Thoracic aorta (tissue), 2 donors: ENCODE measurements around the gene PPP1R8. TPM values are rescaled to one million over a fixed set of nuclear protein-coding genes. Genes with fewer than 3 reads are reported as not detected.

Source experiments
- ATAC-seq: fragments of 150-250 bp; one replicate; pipeline ENCODE4 v1.8.0; 2017; ENCODE audit warnings: low read depth; ENCODE audit not compliant: insufficient number of reproducible peaks, low FRiP score
- DNase-seq: peaks from one replicate; pipeline ENCODE4 v3.0.0-alpha.2; 2020; ENCODE audit warnings: low spot score
- H3K27ac ChIP-seq, 2 donors: fragments of 200-600 bp; sonication (generic); 1 replicate in 1 of 2; 2 replicates in 1 of 2; pipeline ENCODE4 v1.5.1; 2016; ENCODE audit warnings: mild to moderate bottlenecking in 2 of 2, moderate library complexity in 2 of 2
- H3K27me3 ChIP-seq: fragments of 200-600 bp; sonication (generic); replicated peaks from 2 replicates; pipeline ENCODE4 v1.6.0; 2016; ENCODE audit warnings: mild to moderate bottlenecking; ENCODE audit not compliant: insufficient read depth
- H3K36me3 ChIP-seq: fragments of 200-600 bp; sonication (generic); one replicate; pipeline ENCODE4 v1.5.1; 2016
- H3K4me1 ChIP-seq, 2 donors: fragments of 200-600 bp; sonication (generic); 1 replicate in 1 of 2; 2 replicates in 1 of 2; pipeline versions ENCODE4 v1.5.1 to v1.6.0; 2016; ENCODE audit warnings: low read depth in 2 of 2, mild to moderate bottlenecking in 1 of 2; ENCODE audit not compliant: control insufficient read depth in 1 of 2
- H3K4me3 ChIP-seq: fragments of 200-600 bp; sonication (generic); 2 replicates; pipeline ENCODE4 v1.5.1; 2016; ENCODE audit warnings: mild to moderate bottlenecking
- H3K9me3 ChIP-seq: fragments of 200-600 bp; sonication (generic); 2 replicates; pipeline ENCODE4 v1.5.1; 2016
- total RNA-seq, 2 donors: library from RNA; depleted of rRNA; stranded (reverse); fragments of >200 nt; gene quantifications; one replicate each; pipeline versions ENCODE4 v1.1.0 to v1.2.3, GENCODE V29; 2016
- TF ChIP-seq, protein P1 (sequence below): fragments of 200-600 bp; sonication (generic); IDR thresholded peaks from one replicate; pipeline ENCODE4 v1.5.1; 2019; ENCODE audit warnings: antibody characterized with exemption

PPP1R8 gene
- total RNA-seq, 2 donors from 2014 or later, result 37.2 to 40.8 TPM

DNA sequence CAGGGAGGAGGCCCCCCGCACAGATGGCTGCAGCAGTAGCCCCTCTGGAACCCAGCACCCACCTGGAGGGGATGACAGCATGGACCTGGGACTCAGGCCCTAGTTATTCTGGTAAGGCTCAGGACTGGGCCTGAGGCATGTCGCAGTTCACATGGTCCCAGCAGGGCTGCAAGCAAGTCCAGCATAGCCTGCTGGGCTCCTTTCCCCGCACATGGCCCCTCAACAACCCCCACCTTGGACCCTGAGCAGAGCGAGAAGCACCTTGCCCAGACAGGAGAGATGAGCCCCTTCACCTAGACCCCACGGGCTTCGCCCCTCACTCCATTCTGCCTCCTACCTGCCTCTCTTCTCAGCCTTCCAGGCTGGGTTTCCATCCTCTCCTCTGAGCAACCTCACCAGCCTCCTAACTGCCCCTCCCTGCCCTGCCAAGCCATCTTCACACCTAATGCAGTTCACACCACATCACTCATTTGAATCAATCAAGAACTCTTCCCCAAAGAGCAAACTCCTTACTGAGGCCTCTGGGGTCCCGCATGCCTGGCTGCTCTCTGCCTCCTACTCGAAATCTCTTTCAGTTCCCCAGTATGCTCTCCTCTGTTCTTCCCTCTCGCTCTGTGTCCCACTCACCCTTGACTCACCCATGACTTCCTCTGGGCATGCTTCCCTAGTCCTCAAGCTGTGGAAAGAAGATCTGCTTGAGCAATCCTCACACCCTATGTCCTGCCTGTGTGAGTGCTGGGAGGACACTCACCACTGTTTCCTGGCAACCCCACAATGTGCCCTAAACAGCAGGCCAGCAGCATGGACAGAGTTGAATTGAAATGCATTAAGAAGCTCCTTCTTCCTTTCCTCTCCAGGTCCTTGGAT is 32.3 kb downstream of the PPP1R8 start:
- Histone ChIP-seq H3K27ac (peak overlapping the region in 1 of 2 donors; percentile 59), H3K36me3 (no peaks in the 10 kb centered on the region), H3K27me3 (no peaks in the 10 kb centered on the region), H3K9me3 (no peaks in the 10 kb centered on the region), H3K4me3 (no peak overlapping the region), H3K4me1 (peaks cover 0 to 6% of the 10 kb centered on the region in 2 donors)
- DNase-seq (no peak), ATAC-seq (no peak)
- TF ChIP-seq, protein P1, sequence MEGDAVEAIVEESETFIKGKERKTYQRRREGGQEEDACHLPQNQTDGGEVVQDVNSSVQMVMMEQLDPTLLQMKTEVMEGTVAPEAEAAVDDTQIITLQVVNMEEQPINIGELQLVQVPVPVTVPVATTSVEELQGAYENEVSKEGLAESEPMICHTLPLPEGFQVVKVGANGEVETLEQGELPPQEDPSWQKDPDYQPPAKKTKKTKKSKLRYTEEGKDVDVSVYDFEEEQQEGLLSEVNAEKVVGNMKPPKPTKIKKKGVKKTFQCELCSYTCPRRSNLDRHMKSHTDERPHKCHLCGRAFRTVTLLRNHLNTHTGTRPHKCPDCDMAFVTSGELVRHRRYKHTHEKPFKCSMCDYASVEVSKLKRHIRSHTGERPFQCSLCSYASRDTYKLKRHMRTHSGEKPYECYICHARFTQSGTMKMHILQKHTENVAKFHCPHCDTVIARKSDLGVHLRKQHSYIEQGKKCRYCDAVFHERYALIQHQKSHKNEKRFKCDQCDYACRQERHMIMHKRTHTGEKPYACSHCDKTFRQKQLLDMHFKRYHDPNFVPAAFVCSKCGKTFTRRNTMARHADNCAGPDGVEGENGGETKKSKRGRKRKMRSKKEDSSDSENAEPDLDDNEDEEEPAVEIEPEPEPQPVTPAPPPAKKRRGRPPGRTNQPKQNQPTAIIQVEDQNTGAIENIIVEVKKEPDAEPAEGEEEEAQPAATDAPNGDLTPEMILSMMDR, result no peak

DNA sequence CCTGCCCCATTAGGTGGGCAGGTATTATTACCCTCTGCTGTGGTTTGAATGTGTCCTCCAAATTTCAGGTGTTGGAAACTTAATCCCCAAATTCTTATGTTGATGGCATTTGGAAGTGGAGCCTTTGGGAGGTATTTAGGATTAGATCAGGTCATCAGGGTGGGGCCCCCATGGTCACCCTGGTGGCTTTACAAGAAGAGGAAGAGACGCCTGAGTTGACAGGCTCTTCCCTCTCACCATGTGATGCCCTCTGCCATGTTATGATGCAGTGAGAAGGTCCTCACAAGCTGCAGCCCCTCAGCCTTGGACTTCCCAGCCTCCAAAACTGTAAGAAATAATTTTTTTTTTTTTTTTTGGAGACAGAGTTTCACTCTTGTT is 32.9 kb downstream of the PPP1R8 start:
- Histone ChIP-seq H3K4me1 (peaks cover 0 to 1% of the 10 kb centered on the region in 2 donors), H3K4me3 (no peak overlapping the region), H3K36me3 (no peaks in the 10 kb centered on the region), H3K27me3 (no peaks in the 10 kb centered on the region), H3K27ac (peak overlapping the region in 1 of 2 donors; percentile 59), H3K9me3 (no peaks in the 10 kb centered on the region)
- DNase-seq (no peak), ATAC-seq (no peak)
- TF ChIP-seq, protein P1, result no peak

DNA sequence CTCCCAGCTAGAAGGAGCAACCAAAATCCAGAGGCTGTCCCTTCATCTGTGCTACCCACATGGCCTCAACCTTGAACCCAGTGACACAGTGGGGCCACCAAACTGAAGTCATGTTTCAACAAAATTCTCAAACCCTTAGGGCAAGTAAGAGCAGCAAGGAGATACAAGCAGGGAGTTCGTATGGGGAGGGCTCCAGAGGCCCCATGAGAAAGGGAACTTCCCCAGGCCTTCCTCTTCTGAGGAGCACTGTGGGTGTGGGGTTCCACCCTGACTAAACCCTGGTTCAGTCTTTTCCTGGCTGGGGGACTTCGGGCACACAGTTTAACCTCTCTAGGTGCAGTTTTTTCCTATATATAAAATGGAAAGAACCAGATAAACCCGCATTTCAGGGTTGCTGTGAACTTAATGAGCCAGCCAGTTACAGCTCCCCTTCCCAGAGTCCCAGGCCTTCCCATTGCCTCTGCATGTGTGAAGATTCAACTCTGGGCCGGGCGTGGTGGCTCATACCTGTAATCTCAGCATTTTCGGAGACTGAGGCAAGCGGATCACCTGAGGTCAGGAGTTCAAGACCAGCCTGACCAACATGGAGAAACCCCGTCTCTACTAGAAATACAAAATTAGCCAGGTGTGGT is 33.8 kb downstream of the PPP1R8 start:
- ATAC-seq (no peak), DNase-seq (no peak)
- TF ChIP-seq, protein P1, result no peak
- Histone ChIP-seq H3K4me3 (no peak overlapping the region), H3K9me3 (no peaks in the 10 kb centered on the region), H3K27me3 (no peaks in the 10 kb centered on the region), H3K36me3 (no peaks in the 10 kb centered on the region), H3K27ac (peak overlapping the region in 1 of 2 donors; percentile 59), H3K4me1 (no peaks in the 10 kb centered on the region)

DNA sequence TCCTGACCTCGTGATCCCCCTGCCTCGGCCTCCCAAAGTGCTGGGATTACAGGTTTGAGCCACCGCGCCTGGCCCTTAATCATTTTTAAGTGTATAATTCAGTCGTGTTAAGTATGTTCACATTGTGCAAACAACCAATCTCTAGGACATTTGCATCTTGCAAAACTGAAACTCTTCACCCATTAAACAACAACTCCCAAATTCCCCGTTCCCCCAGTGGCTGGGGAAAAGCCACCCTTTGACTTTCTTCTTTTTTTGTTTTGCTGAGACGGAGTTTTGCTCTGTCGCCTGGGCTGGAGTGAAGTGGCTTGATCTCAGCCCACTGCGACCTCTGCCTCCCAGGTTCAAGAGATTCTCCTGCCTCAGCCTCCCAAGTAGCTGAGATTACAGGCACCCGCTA is 35.2 kb downstream of the PPP1R8 start:
- Histone ChIP-seq H3K4me1 (no peaks in the 10 kb centered on the region), H3K4me3 (no peak overlapping the region), H3K9me3 (no peaks in the 10 kb centered on the region), H3K27me3 (no peaks in the 10 kb centered on the region), H3K27ac (no peak overlapping the region), H3K36me3 (no peaks in the 10 kb centered on the region)
- DNase-seq (no peak), ATAC-seq (no peak)
- TF ChIP-seq, protein P1, result no peak

DNA sequence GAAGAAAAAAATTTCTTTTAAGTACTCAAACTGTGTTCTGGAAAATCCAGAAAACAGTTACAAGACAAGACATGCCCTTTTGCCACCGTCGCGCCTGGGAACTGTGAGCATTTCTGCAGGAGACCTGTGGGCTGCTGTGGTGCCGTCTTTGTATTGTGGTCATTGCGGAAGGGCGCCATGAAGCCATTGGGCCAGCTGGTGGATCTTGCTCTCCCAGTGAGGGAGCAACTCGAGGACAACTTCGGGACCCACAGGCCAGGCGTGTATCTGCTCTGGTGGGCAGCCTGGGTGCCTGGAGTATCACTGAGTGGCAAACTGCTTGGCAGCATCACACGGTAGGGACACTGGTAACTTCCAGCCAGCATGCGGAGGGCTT is 38.0 kb downstream of the PPP1R8 start:
- Histone ChIP-seq H3K36me3 (no peaks in the 10 kb centered on the region), H3K9me3 (no peaks in the 10 kb centered on the region), H3K27me3 (no peaks in the 10 kb centered on the region), H3K27ac (no peak overlapping the region), H3K4me1 (peaks cover 0 to 8% of the 10 kb centered on the region in 2 donors), H3K4me3 (no peak overlapping the region)
- no peak for ATAC-seq
- TF ChIP-seq, protein P1, result no peak
- DNase-seq, result no peak
